BLaER1 treated with 17β-estradiol and CSF1 and Interleukin-3, amounts not matched to agents 10 nM and 100 nM (cell line): Measurements from ENCODE around the gene FGA.

Experiments
- H3K27ac ChIP-seq, 11 experiments: shearing (Covaris generic); formaldehyde crosslinking; 2 replicates each; pipeline ENCODE4 v1.8.1; 2022
- H3K27me3 ChIP-seq, 11 experiments: shearing (Covaris generic); formaldehyde crosslinking; 2 replicates each; pipeline ENCODE4 v1.8.1; 2022
- H3K36me3 ChIP-seq, 11 experiments: shearing (Covaris generic); formaldehyde crosslinking; 2 replicates each; pipeline ENCODE4 v1.8.1; 2022
- H3K4me1 ChIP-seq, 10 experiments: shearing (Covaris generic); formaldehyde crosslinking; 2 replicates each; pipeline ENCODE4 v1.8.1; 2022
- H3K4me2 ChIP-seq, 11 experiments: shearing (Covaris generic); formaldehyde crosslinking; 2 replicates each; pipeline ENCODE4 v1.8.1; 2022
- H3K4me3 ChIP-seq, 10 experiments: shearing (Covaris generic); formaldehyde crosslinking; 2 replicates each; pipeline ENCODE4 v1.8.1; 2022
- H3K9ac ChIP-seq, 11 experiments: shearing (Covaris generic); formaldehyde crosslinking; 2 replicates each; pipeline ENCODE4 v1.8.1; 2022
- H3K9me3 ChIP-seq, 11 experiments: shearing (Covaris generic); formaldehyde crosslinking; replicated peaks in 1 of 11; 2 replicates each; pipeline ENCODE4 v1.8.1; 2022
- H4K20me1 ChIP-seq, 11 experiments: shearing (Covaris generic); formaldehyde crosslinking; 2 replicates each; pipeline ENCODE4 v1.8.1; 2022
- Cebpa-rat ChIP-seq, 11 experiments: shearing (Covaris generic); IDR thresholded peaks; 2 replicates each; pipeline ENCODE4 v1.8.1; 2022

FGA gene

GRCh38 chr4:154559141-154559493 is 31.4 kb downstream of the FGA start:
- no peak overlapping the region for H3K9ac ChIP-seq
- H3K9me3 ChIP-seq: peaks cover 0 to 15% (median 0%) of the 10 kb centered on the region in 11 experiments; a peak in 9 of 22 replicates
- no peak for TF ChIP-seq Cebpa-rat (IDR thresholded peaks at IDR 0.05)

GRCh38 chr4:154551872-154552686 is 38.5 kb downstream of the FGA start:
- no peaks in the 10 kb centered on the region for H3K27me3 ChIP-seq
- H3K4me1 ChIP-seq: peaks cover 19 to 22% (median 20%) of the 10 kb centered on the region in 10 experiments
- TF ChIP-seq Cebpa-rat (IDR thresholded peaks at IDR 0.05): no peak
- no peak overlapping the region for H3K27ac ChIP-seq
- H3K9ac ChIP-seq: no peak overlapping the region
- peaks cover 0 to 8% (median 0%) of the 10 kb centered on the region in 11 experiments; a peak in 8 of 22 replicates for H3K9me3 ChIP-seq
- H3K4me2 ChIP-seq: no peak overlapping the region
- H3K36me3 ChIP-seq: peaks cover 8 to 17% (median 12%) of the 10 kb centered on the region in 11 experiments; a peak in 21 of 22 replicates
- H4K20me1 ChIP-seq: peaks cover 6 to 28% (median 15%) of the 10 kb centered on the region in 11 experiments; a peak in 10 of 22 replicates
- H3K4me3 ChIP-seq: no peak overlapping the region

More at GRCh38 chr4:154559141-154559493, 31.4 kb downstream of the FGA start:
- Histone ChIP-seq H3K27me3 (no peaks in the 10 kb centered on the region), H3K27ac (no peak overlapping the region), H3K4me2 (no peak overlapping the region), H3K36me3 (no peaks in the 10 kb centered on the region), H3K4me1 (no peaks in the 10 kb centered on the region), H4K20me1 (no peaks in the 10 kb centered on the region), H3K4me3 (no peak overlapping the region)

- Histone ChIP-seq H3K4me2 (peak within 1 kb of the TSS; percentile 85 to 95 (median 92)), H3K4me1 (peaks cover 19 to 22% (median 20%) of the 10 kb centered on the region in 10 experiments), H3K27ac (peak within 1 kb of the TSS; percentile 72 to 85 (median 79)), H3K9ac (peak within 1 kb of the TSS; percentile 77 to 89 (median 83)), H3K36me3 (peaks cover 28 to 37% (median 31%) of the 10 kb centered on the region in 11 experiments), H4K20me1 (peaks cover 6 to 35% (median 18%) of the 10 kb centered on the region in 11 experiments; a peak in 12 of 22 replicates), H3K27me3 (no peaks in the 10 kb centered on the region), H3K4me3 (peak within 1 kb of the TSS; percentile 76 to 98 (median 86)), H3K9me3 (no peaks in the 10 kb centered on the region)
- TF ChIP-seq Cebpa-rat (IDR thresholded peaks at IDR 0.05): peak in 6 of 11 experiments; percentile 25 to 77 (median 56); a peak in 10 of 22 replicates
Measured at GRCh38 chr4:154549894-154550790, 40.4 kb downstream of the FGA start, which contains the start of gene PLRG1. TSS of gene PLRG1 (minus strand) at chr4:154550400. CDS start at chr4:154550308, 92 bp downstream.

- Histone ChIP-seq H3K27ac (no peak overlapping the region), H3K4me1 (peaks cover 14 to 18% (median 16%) of the 10 kb centered on the region in 10 experiments), H4K20me1 (peaks cover 6 to 35% (median 18%) of the 10 kb centered on the region in 11 experiments; a peak in 13 of 22 replicates), H3K36me3 (peaks cover 70 to 81% (median 74%) of the 10 kb centered on the region in 11 experiments), H3K4me2 (no peak overlapping the region), H3K9me3 (peaks cover 0 to 9% (median 4%) of the 10 kb centered on the region in 11 experiments; a peak in 4 of 22 replicates), H3K9ac (no peak overlapping the region), H3K4me3 (no peak overlapping the region), H3K27me3 (no peaks in the 10 kb centered on the region)
- no peak for TF ChIP-seq Cebpa-rat (IDR thresholded peaks at IDR 0.05)
Measured at GRCh38 chr4:154545689-154546088, 44.9 kb downstream of the FGA start.

- Histone ChIP-seq H3K27me3 (no peaks in the 10 kb centered on the region), H3K27ac (no peak overlapping the region), H3K4me3 (no peak overlapping the region), H3K4me2 (no peak overlapping the region), H3K4me1 (no peaks in the 10 kb centered on the region), H3K36me3 (peaks cover 92 to 100% (median 100%) of the 10 kb centered on the region in 11 experiments), H3K9ac (no peak overlapping the region), H4K20me1 (peaks cover 0 to 19% (median 0%) of the 10 kb centered on the region in 11 experiments; a peak in 8 of 22 replicates), H3K9me3 (peaks cover 0 to 9% (median 4%) of the 10 kb centered on the region in 11 experiments; a peak in 4 of 22 replicates)
- TF ChIP-seq Cebpa-rat (IDR thresholded peaks at IDR 0.05): no peak
Measured at GRCh38 chr4:154542271-154542879, 48.2 kb downstream of the FGA start.
